DMS53 treated with DMSO at 0.1 percent for 48 hours (cell line): ENCODE results near the gene ZFP42.
"Not testable (repeated sequence)": the region's sequence is repeated elsewhere in the genome, so short reads cannot be mapped to it uniquely, and the experiment has no call there.

Source experiments
- DNase-seq: peaks from one replicate; lab custom pipeline; 2025; ENCODE audit not compliant: unreplicated experiment; lab: John Stamatoyannopoulos, UW

ZFP42 gene

DNA sequence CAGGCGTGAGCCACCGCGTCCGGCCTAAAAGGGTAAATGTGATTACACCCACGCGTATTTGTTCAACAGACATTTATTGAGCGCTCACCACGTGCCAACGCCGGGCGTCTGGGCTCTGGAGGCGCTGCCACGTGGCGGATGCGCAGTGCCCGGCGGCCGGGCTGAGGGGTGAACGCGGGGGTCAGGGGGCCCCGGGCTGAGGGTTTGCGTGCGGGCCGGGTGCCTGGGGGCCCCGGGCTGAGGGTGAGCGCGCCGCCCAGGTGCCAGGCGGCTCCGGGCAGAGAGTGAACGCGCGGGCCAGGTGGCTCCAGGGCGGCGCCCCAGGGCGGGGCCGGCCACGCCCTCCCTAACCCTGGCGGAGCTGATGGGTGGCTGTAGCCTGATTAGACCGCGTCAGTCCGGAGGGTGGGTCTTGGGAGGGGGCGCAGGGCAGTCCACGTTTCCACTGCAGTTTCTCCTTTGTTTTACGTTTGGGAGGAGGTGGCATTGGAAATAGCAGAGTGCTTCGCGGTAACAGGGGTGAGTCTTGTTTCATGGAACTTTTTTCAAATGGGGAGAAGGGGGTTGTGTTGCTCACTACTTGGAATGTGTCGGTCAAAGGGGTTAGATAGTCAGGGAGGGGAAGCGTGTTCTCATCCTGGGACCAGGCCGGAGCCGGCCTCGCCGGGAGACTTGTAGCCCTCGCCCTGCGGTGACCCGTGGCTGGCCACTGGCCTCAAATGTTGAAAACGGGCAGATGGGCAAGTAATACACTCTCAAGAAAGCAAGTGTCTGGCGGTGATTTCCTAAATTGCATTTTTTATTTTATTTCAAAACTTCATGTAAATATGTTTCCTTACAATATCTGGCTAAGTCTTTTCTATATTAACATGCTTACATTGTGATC is at the start of gene ZFP42:
Gene ZFP42 (plus strand): TSS at position 450 of the 886 bp plus-strand sequence. CDS start 7,037 bp downstream, outside the sequence.
- DNase-seq, result no peak

DNA sequence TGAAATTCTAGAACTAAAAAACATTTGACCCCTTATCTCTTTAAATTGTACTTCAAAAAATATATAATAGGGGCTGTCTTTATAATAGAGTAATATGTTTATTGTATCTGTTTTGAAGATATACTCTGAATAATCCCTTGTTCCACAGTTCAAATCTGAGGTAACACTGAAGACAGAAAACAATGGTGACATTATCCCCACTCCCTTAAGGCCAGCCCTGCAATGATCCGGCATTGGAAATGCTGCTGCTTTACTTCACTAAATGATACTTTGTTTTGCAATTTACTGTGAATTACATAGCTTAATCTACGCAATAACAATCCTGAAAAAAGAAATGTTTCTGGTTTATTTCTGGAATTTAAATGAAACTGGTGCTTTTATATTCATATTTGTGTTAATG is 34.4 kb upstream of the ZFP42 start:
- DNase-seq, result no peak

DNA sequence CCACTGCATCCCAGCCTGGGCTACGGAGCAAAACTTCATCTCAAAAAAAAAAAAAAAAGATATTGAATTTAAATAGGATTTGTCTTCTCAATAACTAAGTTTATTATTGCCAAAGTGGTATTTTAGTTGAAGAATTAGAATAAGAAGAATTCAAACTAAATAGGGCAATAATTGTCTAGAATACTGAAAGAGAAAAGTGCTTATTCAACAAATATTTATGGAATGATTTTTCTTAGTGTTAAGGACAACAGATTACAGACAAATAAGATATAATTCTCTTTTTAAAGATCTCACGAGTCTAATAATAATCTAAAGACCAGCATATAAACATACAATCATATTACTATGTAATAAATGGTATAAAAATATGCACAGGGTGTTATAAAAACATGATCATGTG is 33.6 kb upstream of the ZFP42 start:
- DNase-seq, result no peak

DNA sequence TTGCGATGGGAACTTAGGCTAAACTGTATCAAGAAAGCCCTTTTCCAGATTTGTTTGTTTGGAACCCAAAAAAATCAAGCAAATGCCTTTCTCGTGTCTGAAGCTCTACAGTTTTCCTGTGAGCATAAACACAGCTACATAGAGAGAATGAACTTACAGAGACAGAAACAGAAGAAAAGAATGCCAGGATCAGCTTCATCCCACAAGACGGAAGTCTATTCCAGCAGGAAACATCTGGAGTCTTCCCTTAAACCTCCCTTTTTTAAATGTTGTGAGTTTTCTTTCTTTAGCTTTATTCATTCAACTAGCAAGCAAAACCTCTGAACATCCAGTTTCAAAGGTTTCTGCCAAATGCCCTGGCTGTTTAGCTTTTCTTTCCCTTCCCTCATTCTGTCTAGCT is 32.6 kb upstream of the ZFP42 start:
- no peak for DNase-seq

DNA sequence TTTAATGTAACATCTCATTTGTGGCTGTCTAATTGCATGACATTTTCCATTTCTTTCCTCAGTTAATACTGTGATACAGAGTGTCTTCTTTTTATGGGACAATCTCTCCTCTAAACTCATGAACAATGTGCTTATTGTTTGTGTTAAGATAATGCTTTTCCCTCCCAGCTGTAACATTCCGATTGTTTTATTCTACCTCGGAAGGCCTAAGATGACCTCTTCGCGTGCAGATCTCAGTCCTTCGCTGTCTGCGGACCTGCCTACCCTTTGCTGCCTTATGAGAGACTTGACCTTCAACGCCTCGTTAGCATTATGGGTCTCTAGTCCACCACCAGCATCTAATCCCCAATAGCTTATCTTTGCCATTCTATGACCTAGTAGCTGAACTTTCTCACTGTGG is 29.8 kb upstream of the ZFP42 start:
- no peak for DNase-seq

DNA sequence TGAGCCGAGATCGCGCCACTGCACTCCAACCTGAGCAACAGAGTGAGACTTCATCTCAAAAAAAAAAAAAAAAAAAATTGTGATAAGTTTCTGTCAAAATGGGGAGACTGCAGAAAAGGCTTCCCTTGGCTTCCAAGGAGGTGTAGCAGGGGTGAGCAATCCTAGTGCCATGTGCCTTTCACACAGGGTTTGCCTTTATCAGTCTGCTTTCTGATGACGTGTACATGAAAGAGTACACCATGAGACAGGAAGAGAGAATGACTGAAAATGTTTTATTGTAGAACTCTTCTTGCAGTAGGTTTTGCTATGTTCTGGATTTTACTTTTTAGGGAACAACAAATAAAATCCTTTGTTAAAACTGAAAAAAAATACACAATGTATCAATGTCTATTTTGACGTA is 23.4 kb upstream of the ZFP42 start:
- no peak for DNase-seq

DNA sequence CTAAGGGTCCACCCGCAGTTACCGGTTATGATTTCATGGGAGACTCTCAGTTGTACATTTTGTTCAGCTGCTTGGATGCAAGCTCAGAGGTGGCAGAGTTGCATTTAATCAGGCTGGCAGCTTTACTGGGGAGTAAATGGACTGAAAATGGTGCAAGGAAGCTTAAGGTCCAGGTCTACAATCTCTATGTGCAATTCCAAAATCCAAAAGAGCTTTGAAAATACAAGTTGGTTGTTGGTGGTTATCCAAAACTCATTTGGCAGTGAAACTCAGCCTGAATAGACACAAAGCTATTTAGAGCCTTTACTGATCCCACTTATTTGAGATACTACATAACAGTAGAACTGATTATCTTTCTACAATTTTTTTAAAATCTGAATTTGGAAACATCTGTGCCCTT is 11.8 kb upstream of the ZFP42 start:
- DNase-seq, result no peak

DNA sequence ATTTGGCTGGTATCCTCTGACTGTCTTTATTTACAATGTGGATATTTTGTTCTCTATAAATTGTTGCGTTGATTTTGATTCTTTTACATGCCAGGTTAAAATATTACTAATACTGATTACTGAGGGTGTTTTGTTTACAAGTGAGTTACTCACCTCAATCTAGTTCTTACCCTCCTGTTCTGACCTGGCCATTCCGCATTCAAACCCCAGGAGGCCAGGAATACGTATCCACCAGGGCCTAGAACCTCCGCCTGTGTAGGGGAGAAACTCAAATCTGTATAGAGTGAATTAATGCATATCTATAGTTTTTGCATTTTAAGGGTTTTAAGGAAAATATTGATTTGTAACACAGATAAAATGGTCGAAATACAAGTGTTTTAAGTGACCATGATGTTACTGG is 2.6 kb upstream of the ZFP42 start:
- no peak for DNase-seq

DNA sequence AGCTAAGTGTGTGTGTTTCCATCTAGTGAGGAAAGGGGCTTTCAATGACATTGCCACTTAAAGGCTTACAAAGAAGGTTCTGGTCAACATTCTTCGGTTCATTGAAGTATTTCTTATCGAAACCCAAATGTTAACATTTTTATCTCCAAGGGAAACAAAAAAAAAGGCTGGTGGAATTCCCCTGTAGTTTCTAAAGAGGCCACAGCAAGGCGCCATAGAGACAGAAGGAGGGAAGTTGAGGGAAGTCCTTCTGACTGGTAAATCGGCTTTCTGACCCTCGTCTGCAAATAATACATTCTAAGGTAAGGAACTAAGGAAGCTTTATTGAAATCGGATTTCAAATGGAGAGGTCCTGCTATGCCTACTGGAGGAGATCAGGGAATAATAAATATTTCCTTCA is 1.7 kb upstream of the ZFP42 start:
- no peak for DNase-seq

DNA sequence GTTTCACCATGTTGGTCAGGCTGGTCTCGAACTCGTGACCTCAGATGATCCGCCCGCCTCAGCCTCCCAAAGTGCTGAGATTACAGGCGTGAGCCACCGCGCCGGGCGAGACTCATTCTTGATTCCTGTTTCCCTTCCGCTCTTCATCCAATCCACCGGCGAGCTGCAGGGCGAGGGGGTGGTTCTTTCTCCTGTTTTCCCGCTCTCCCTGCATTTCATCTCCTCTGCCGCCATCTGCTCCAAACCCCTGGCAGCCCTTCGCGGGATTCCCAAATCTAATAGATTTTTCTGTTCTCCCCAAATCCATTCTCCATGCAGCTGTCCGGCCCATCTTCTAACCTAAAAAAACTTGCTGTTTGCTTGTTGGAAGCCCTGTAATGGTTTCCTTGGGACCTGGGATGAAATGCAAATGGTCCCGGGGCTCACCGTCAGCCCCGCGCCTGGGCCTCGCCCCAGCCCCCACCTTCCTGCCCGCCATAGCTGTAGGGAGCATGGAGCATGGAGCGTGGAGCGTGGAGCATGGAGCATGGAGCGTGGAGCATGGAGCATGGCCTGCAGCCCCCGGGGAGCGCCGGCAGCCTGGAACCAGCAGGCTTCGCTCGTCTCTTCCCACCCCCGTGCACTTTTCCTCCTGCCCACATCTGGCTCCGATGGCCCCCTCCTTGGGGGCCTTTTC is 1.1 kb downstream of the ZFP42 start:
- DNase-seq, result no peak

DNA sequence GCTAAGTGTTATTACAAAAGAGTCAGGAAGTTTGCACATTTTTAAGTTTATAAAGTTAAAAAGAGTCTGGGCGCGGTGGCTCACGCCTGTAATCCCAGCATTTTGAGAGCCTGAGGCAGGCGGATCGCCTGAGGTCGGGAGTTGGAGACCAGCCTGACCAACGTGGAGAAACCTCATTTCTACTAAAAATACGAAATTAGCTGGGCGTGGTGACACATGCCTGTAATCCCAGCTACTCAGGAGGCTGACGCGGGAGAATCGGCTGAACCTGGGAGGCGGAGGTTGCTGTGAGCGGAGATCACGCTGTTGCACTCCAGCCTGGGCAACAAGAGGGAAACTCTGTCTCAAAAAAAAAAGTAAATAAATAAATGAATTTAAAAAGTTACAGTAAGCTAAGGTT is 2.4 kb downstream of the ZFP42 start:
- DNase-seq, result not testable (repeated sequence)

DNA sequence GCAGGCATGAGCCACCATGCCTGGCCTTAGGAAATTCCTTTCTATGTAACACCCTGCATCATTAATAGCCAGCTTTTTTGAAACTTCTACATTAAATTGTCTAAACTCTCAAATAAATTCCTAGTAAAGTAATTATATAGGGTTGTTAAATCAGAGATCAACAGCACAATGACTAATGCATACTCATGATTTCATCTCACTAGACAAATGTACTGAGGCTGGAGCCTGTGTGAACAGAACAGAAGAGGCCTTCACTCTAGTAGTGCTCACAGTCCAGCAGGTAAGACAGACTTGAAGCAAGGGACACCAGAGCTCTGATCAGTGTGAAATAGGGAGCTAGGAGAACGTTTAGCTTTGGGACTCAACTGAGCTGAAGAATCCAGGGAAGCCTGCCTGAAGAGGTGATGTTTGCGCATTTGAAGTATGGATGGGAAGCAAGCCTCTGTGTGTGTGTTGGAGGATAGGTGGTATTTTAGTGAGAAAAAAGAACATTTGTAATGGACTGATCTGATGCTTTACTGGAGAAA is 3.9 kb downstream of the ZFP42 start:
- no peak for DNase-seq

DNA sequence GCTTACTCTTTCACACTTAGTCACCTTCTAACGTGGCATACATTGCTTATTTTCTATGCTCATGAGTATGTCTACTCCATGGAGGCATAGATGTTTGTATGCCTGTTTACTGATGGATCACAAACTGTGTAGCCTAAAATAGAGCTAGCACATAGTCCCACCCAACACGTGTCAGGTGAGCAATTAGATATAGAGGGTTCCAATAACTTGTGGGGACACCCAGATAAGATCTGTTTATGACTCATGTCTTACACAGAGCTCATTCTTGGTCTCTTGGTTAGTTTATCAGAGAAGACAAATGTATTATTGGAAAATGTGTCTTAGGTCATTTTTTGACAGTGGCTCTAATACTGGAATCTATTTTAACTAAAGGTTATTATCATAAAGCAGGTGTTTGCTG is 6.8 kb downstream of the ZFP42 start:
- DNase-seq, result no peak

DNA sequence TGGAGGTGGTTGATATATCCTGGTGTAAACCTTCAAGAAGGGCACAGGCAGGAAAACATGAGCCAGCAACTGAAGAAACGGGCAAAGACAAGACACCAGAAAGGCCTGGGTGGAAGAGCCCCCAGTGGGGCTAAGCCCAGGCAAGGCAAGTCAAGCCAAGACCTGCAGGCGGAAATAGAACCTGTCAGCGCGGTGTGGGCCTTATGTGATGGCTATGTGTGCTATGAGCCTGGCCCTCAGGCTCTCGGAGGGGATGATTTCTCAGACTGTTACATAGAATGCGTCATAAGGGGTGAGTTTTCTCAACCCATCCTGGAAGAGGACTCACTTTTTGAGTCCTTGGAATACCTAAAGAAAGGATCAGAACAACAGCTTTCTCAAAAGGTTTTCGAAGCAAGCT is 7.2 kb downstream of the ZFP42 start:
- no peak for DNase-seq

DNA sequence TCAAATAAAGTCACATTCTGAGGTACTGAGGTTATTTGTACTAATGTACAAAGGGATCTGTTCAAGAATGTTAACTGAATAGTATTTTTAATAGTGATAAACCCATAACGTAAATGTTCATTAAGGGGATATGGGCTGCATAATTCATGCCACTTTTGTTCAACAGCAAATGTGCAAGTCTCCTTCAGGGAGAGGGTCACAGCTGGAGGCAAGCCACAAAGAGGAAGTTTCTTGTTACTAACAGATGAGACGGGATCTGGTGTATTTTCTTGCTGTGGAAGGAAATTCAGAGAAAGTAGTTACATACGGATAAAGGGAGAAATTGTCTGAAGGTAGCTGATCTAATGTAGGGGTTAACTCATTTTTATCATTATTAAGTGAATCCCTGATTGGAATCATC is 10.0 kb downstream of the ZFP42 start:
- no peak for DNase-seq

DNA sequence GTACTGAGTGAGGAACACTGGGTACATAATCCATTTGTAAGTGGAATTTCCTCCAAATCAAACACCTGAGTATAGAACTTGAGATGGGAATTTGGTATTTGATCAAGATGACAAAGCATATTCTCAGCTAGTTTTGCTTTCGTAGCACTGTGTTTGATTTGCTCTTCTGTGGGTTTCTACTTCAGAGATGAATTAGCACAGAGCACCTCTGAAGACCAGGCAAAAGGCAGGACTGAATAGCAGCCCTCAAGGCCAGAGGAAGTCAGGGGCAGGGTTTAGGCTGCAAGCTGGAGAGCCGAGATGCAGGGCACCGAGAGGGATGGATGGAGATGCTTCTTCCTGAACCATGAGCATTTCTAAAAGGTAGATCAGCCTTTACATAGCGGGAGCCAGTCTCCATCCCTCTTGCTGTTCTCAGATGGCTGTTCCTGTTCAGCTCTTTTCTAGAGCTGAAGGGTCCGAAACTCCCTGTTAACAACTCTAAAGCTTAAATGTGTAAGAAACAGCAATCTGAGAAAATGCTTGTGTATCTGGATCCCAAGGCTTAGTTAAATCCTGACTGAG is 10.8 kb downstream of the ZFP42 start:
- no peak for DNase-seq

DNA sequence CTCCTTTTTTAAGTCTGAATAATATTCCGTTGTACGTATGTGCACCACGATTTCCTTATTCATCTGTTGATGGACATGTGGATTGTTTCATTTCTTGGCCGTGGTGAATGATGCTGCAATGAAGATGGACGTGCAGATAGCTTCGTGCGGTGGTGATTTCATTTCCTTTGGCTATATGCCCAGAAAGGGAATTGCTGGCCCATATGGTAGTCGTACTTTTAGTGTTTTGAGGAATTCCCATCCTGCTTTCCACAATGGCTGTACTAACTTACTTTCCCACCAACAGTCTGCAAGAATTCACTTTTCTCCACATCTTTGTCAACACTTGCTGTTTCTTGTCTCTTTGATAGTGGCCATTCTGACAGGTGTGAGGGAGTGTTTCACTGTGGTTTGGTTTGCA is 12.8 kb downstream of the ZFP42 start:
- no peak for DNase-seq

DNA sequence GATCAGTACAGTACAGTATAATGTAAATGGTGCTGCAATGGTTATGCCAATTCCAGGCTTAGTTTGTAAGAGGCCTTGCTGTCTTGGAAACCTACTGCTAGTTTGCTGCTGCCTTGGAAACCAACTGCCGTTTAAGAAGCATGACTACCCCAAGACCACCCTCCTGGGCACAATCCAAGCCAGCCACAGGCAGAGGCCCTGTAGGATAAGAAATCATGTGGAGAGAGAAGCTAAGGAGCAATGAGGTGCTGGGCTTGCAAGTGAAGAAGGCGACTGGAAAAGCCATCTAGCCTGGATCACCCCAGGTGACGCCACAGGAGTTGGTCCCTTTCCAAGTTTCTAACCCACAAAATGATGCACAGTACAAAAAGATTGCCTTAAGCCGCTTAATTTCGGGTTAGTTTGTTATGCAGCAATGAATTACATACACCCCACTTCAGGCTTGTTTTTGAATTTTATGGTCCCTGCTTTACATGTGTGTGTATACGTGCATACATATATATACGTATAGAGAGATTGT is 16.9 kb downstream of the ZFP42 start:
- DNase-seq, result no peak

DNA sequence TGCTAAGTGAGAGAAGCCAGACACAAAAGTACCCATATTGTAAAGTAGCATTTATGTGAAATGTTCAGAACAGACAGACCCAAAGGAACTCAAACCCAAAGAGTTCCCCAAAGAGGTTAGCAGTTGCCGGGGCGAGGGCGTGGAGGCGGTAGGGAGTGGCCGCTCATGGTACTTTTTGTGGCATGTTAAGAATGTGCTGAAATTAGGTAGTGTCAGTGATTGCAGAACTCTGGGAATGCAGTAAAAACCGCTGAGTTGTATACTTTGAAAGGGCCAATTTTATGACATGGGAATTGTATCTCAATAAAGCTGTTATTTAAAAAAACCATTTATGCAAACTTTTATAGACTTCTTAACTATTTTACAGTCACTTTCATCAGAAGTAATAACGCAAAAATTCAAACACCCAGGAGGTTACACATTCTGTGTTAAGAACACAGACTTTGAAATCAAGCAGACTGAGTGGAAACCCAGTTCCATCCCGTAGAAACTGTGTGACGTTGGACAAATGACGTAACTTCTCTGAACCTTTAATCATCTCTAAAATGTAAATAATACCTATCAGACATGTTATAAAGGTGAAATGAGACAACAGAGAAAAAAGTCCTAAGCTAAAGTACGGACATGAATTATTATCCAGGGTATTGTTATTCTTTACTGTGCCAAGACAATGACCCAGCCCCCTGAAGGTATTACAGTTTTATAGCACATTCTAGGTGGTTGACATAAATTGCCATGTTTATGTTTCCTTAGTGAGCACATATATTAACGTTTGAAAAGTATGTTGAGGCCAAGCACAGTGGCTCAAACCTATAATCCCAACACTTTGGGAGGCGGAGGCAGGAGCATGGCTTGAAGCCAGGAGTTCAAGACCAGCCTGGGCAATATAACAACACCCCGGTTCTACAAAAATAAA is 19.7 kb downstream of the ZFP42 start:
- DNase-seq, result no peak

DNA sequence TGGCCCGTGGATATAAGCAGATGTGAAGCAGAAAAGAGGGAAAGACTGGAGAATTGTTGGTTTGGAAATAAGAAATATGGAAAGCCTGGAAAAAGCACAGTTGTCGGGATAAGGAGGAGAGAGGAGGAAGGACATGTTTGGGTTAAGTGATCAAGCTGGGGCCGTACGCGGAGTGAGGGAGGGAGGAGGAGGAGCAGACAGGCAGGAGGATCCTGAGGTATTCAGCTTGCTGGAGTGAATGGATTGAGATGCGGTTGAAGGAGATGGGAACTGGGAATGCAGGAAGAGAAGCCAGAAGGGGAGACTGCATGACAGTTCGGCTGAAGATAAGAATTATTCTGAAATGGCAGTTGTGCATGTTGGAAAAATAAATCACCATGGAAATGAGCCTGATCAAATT is 21.2 kb downstream of the ZFP42 start:
- no peak for DNase-seq

DNA sequence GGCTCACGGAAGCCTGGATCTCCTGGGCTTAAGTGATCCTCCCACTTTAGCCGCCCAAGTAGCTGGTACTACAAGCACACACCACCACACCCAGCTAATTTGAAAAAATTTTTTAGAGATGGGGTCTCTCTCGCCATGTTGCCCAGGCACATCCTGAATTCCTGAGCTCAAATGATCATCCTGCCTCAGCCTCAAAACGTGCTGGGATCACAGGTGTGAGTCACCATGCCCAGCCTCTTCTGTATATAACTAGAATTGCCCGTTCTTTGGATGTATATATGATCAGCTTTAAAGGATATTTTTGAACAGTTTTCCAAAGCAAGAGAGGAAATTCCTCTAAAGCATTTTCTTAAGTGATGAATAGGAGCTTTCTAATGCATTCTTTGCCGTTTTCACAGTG is 22.7 kb downstream of the ZFP42 start:
- DNase-seq, result no peak
